ENCODE measurements around the gene TSC2.

The TSC2 gene

GRCh38 chr16:2024032-2024420, 23.8 kb upstream of the TSC2 start:
- no peaks in the 10 kb centered on the region for H3K36me3 ChIP-seq (ENCODE audit: control insufficient read depth, insufficient read depth, low read length)
- peaks cover 18% of the 10 kb centered on the region for H3K27me3 ChIP-seq (ENCODE audit: control insufficient read depth, insufficient read depth, low read length)
- no peak overlapping the region for H3K27ac ChIP-seq (ENCODE audit: low read length)
- H3K4me3 ChIP-seq (ENCODE audit: low read length) = no peak overlapping the region
- H3K9me3 ChIP-seq (ENCODE audit: control insufficient read depth, insufficient read depth, low read length) = no peaks in the 10 kb centered on the region
- DNase-seq (ENCODE audit: low read depth, low spot score) = no peak
- WGBS (ENCODE audit: insufficient coverage, insufficient read length) = no CpG with 5 or more reads among the region's 12 CpGs
- H3K4me1 ChIP-seq (ENCODE audit: control insufficient read depth, insufficient read depth, low read length) = peaks cover 3% of the 10 kb centered on the region; the same call in 1 of the 2 replicates

GRCh38 chr16:2025251-2025650, 22.5 kb upstream of the TSC2 start:
- Histone ChIP-seq H3K9me3 (ENCODE audit: control insufficient read depth, insufficient read depth, low read length) (no peaks in the 10 kb centered on the region), H3K27me3 (ENCODE audit: control insufficient read depth, insufficient read depth, low read length) (peaks cover 9% of the 10 kb centered on the region), H3K36me3 (ENCODE audit: control insufficient read depth, insufficient read depth, low read length) (no peaks in the 10 kb centered on the region), H3K4me3 (ENCODE audit: low read length) (no peak overlapping the region), H3K27ac (ENCODE audit: low read length) (no peak overlapping the region), H3K4me1 (ENCODE audit: control insufficient read depth, insufficient read depth, low read length) (peaks cover 5% of the 10 kb centered on the region)
- no CpG with 5 or more reads among the region's 14 CpGs for WGBS (ENCODE audit: insufficient coverage, insufficient read length)
- DNase-seq (ENCODE audit: low read depth, low spot score) = no peak

- H3K4me3 ChIP-seq (ENCODE audit: low read length) = no peak overlapping the region
- peaks cover 5% of the 10 kb centered on the region for H3K4me1 ChIP-seq (ENCODE audit: control insufficient read depth, insufficient read depth, low read length)
- whole genome bisulfite sequencing (ENCODE audit: insufficient coverage, insufficient read length) = no CpG with 5 or more reads among the region's 16 CpGs
Measured at GRCh38 chr16:2025878-2026460, 21.8 kb upstream of the TSC2 start.

GRCh38 chr16:2026461-2027023, 21.2 kb upstream of the TSC2 start, which contains the start of gene NHERF2:
TSS of gene NHERF2 (plus strand) at chr16:2026902. CDS start at chr16:2027006, 104 bp downstream.
- Histone ChIP-seq H3K36me3 (ENCODE audit: control insufficient read depth, insufficient read depth, low read length) (no peaks in the 10 kb centered on the region), H3K27ac (ENCODE audit: low read length) (no peak within 1 kb of the TSS), H3K9me3 (ENCODE audit: control insufficient read depth, insufficient read depth, low read length) (no peaks in the 10 kb centered on the region), H3K4me1 (ENCODE audit: control insufficient read depth, insufficient read depth, low read length) (peaks cover 5% of the 10 kb centered on the region), H3K27me3 (ENCODE audit: control insufficient read depth, insufficient read depth, low read length) (peaks cover 3% of the 10 kb centered on the region; the same call in 1 of the 2 replicates), H3K4me3 (ENCODE audit: low read length) (peak within 1 kb of the TSS; percentile 48; the same call in 1 of the 2 replicates)
- DNase-seq (ENCODE audit: low read depth, low spot score) = no peak
- WGBS (ENCODE audit: insufficient coverage, insufficient read length) = no CpG with 5 or more reads among the region's 59 CpGs

More at GRCh38 chr16:2025878-2026460, 21.8 kb upstream of the TSC2 start:
- peaks cover 5% of the 10 kb centered on the region; the same call in 1 of the 2 replicates for H3K27me3 ChIP-seq (ENCODE audit: control insufficient read depth, insufficient read depth, low read length)
- no peak for DNase-seq (ENCODE audit: low read depth, low spot score)
- H3K9me3 ChIP-seq (ENCODE audit: control insufficient read depth, insufficient read depth, low read length) = no peaks in the 10 kb centered on the region
- no peaks in the 10 kb centered on the region for H3K36me3 ChIP-seq (ENCODE audit: control insufficient read depth, insufficient read depth, low read length)
- no peak overlapping the region for H3K27ac ChIP-seq (ENCODE audit: low read length)

- DNase-seq (ENCODE audit: low read depth, low spot score) = no peak
- H3K4me3 ChIP-seq (ENCODE audit: low read length) = peak overlapping the region; percentile 48; the same call in 1 of the 2 replicates
- no peaks in the 10 kb centered on the region for H3K36me3 ChIP-seq (ENCODE audit: control insufficient read depth, insufficient read depth, low read length)
- H3K27me3 ChIP-seq (ENCODE audit: control insufficient read depth, insufficient read depth, low read length) = peaks cover 3% of the 10 kb centered on the region; the same call in 1 of the 2 replicates
- no peaks in the 10 kb centered on the region for H3K9me3 ChIP-seq (ENCODE audit: control insufficient read depth, insufficient read depth, low read length)
- WGBS (ENCODE audit: insufficient coverage, insufficient read length) = no CpG with 5 or more reads among the region's 76 CpGs
- H3K27ac ChIP-seq (ENCODE audit: low read length) = no peak overlapping the region
- peaks cover 5% of the 10 kb centered on the region for H3K4me1 ChIP-seq (ENCODE audit: control insufficient read depth, insufficient read depth, low read length)
Measured at GRCh38 chr16:2027024-2028010, 20.5 kb upstream of the TSC2 start.

- no peaks in the 10 kb centered on the region for H3K9me3 ChIP-seq (ENCODE audit: control insufficient read depth, insufficient read depth, low read length)
- no CpG with 5 or more reads among the region's 3 CpGs for WGBS (ENCODE audit: insufficient coverage, insufficient read length)
- no peaks in the 10 kb centered on the region for H3K36me3 ChIP-seq (ENCODE audit: control insufficient read depth, insufficient read depth, low read length)
- H3K27ac ChIP-seq (ENCODE audit: low read length) = no peak overlapping the region
- H3K27me3 ChIP-seq (ENCODE audit: control insufficient read depth, insufficient read depth, low read length) = peaks cover 3% of the 10 kb centered on the region; the same call in 1 of the 2 replicates
- H3K4me3 ChIP-seq (ENCODE audit: low read length) = no peak overlapping the region
- DNase-seq (ENCODE audit: low read depth, low spot score) = no peak
- peaks cover 5% of the 10 kb centered on the region for H3K4me1 ChIP-seq (ENCODE audit: control insufficient read depth, insufficient read depth, low read length)
Measured at GRCh38 chr16:2028146-2028545, 19.6 kb upstream of the TSC2 start.

GRCh38 chr16:2028620-2029220, 19.1 kb upstream of the TSC2 start:
- Histone ChIP-seq H3K4me3 (ENCODE audit: low read length) (no peak overlapping the region), H3K36me3 (ENCODE audit: control insufficient read depth, insufficient read depth, low read length) (no peaks in the 10 kb centered on the region), H3K27ac (ENCODE audit: low read length) (no peak overlapping the region), H3K9me3 (ENCODE audit: control insufficient read depth, insufficient read depth, low read length) (no peaks in the 10 kb centered on the region), H3K27me3 (ENCODE audit: control insufficient read depth, insufficient read depth, low read length) (peaks cover 3% of the 10 kb centered on the region; the same call in 1 of the 2 replicates), H3K4me1 (ENCODE audit: control insufficient read depth, insufficient read depth, low read length) (peaks cover 5% of the 10 kb centered on the region)
- DNase-seq (ENCODE audit: low read depth, low spot score) = no peak
- WGBS (ENCODE audit: insufficient coverage, insufficient read length) = no CpG with 5 or more reads among the region's 18 CpGs

GRCh38 chr16:2029350-2029749, 18.4 kb upstream of the TSC2 start:
- Histone ChIP-seq H3K9me3 (ENCODE audit: control insufficient read depth, insufficient read depth, low read length) (no peaks in the 10 kb centered on the region), H3K4me1 (ENCODE audit: control insufficient read depth, insufficient read depth, low read length) (peaks cover 5% of the 10 kb centered on the region), H3K27ac (ENCODE audit: low read length) (no peak overlapping the region), H3K27me3 (ENCODE audit: control insufficient read depth, insufficient read depth, low read length) (peaks cover 3% of the 10 kb centered on the region; the same call in 1 of the 2 replicates), H3K36me3 (ENCODE audit: control insufficient read depth, insufficient read depth, low read length) (no peaks in the 10 kb centered on the region), H3K4me3 (ENCODE audit: low read length) (no peak overlapping the region)
- DNase-seq (ENCODE audit: low read depth, low spot score) = no peak
- WGBS (ENCODE audit: insufficient coverage, insufficient read length) = no CpG with 5 or more reads among the region's 22 CpGs

GRCh38 chr16:2030036-2030435, 17.7 kb upstream of the TSC2 start:
- H3K27me3 ChIP-seq (ENCODE audit: control insufficient read depth, insufficient read depth, low read length) = peaks cover 3% of the 10 kb centered on the region; the same call in 1 of the 2 replicates
- no peak overlapping the region for H3K4me3 ChIP-seq (ENCODE audit: low read length)
- H3K27ac ChIP-seq (ENCODE audit: low read length) = no peak overlapping the region
- H3K9me3 ChIP-seq (ENCODE audit: control insufficient read depth, insufficient read depth, low read length) = no peaks in the 10 kb centered on the region
- peaks cover 5% of the 10 kb centered on the region for H3K4me1 ChIP-seq (ENCODE audit: control insufficient read depth, insufficient read depth, low read length)
- WGBS (ENCODE audit: insufficient coverage, insufficient read length) = no CpG with 5 or more reads among the region's 11 CpGs
- no peak for DNase-seq (ENCODE audit: low read depth, low spot score)
- no peaks in the 10 kb centered on the region for H3K36me3 ChIP-seq (ENCODE audit: control insufficient read depth, insufficient read depth, low read length)

- no peaks in the 10 kb centered on the region for H3K9me3 ChIP-seq (ENCODE audit: control insufficient read depth, insufficient read depth, low read length)
- peaks cover 7% of the 10 kb centered on the region for H3K4me1 ChIP-seq (ENCODE audit: control insufficient read depth, insufficient read depth, low read length)
- H3K4me3 ChIP-seq (ENCODE audit: low read length) = no peak overlapping the region
- no peak overlapping the region for H3K27ac ChIP-seq (ENCODE audit: low read length)
- no peak for DNase-seq (ENCODE audit: low read depth, low spot score)
- WGBS (ENCODE audit: insufficient coverage, insufficient read length) = no CpG with 5 or more reads among the region's 11 CpGs
- H3K27me3 ChIP-seq (ENCODE audit: control insufficient read depth, insufficient read depth, low read length) = peaks cover 3% of the 10 kb centered on the region; the same call in 1 of the 2 replicates
- no peaks in the 10 kb centered on the region for H3K36me3 ChIP-seq (ENCODE audit: control insufficient read depth, insufficient read depth, low read length)
Measured at GRCh38 chr16:2031081-2031577, 16.7 kb upstream of the TSC2 start.
